Embryonic facial prominence (tissue), 1 donor: Measurements from ENCODE around the gene MYLK.
A peak's percentile ranks its signal among the peaks of the same experiment; 100 is the strongest.
"Not testable (repeated sequence)": the region's sequence is repeated elsewhere in the genome, so short reads cannot be mapped to it uniquely, and the experiment has no call there.

Experiments used
- DNase-seq: peaks from one replicate; pipeline ENCODE4 v3.0.0-alpha.2; 2016; ENCODE audit errors: extremely low spot score

MYLK gene

GRCh38 chr3:123627673-123628670 is 256.2 kb downstream of the MYLK start:
- DNase-seq: no peak

GRCh38 chr3:123626881-123627280 is 257.3 kb downstream of the MYLK start:
- no peak for DNase-seq

- no peak for DNase-seq
Observed at GRCh38 chr3:123624302-123624701, 259.8 kb downstream of the MYLK start.

GRCh38 chr3:123623346-123623880 is 260.7 kb downstream of the MYLK start:
- no peak for DNase-seq

GRCh38 chr3:123622766-123623165 is 261.4 kb downstream of the MYLK start:
- DNase-seq: no peak

- DNase-seq: no peak
Observed at GRCh38 chr3:123621850-123622189, 262.3 kb downstream of the MYLK start.

- DNase-seq: no peak
Observed at GRCh38 chr3:123621186-123621849, 262.8 kb downstream of the MYLK start.

- no peak for DNase-seq
Observed at GRCh38 chr3:123620343-123620742, 263.8 kb downstream of the MYLK start.

GRCh38 chr3:123618768-123619484 is 265.2 kb downstream of the MYLK start:
- peak; percentile 73 for DNase-seq

GRCh38 chr3:123618076-123618708 is 265.9 kb downstream of the MYLK start:
- DNase-seq: no peak

GRCh38 chr3:123616593-123616992 is 267.5 kb downstream of the MYLK start:
- no peak for DNase-seq

- no peak for DNase-seq
Observed at GRCh38 chr3:123613543-123613942, 270.6 kb downstream of the MYLK start.

GRCh38 chr3:123611674-123612073 is 272.5 kb downstream of the MYLK start:
- not testable (repeated sequence) for DNase-seq

GRCh38 chr3:123611082-123611481 is 273.1 kb downstream of the MYLK start:
- DNase-seq: no peak

GRCh38 chr3:123610331-123610730 is 273.8 kb downstream of the MYLK start:
- no peak for DNase-seq

- no peak for DNase-seq
Observed at GRCh38 chr3:123609063-123609462, 275.1 kb downstream of the MYLK start.

- no peak for DNase-seq
Observed at GRCh38 chr3:123608263-123608937, 275.7 kb downstream of the MYLK start.

- no peak for DNase-seq
Observed at GRCh38 chr3:123606527-123606926, 277.6 kb downstream of the MYLK start.

- no peak for DNase-seq
Observed at GRCh38 chr3:123605789-123606234, 278.3 kb downstream of the MYLK start.

GRCh38 chr3:123603153-123603552 is 281.0 kb downstream of the MYLK start:
- not testable (repeated sequence) for DNase-seq

- DNase-seq: no peak
Observed at GRCh38 chr3:123602325-123602724, 281.8 kb downstream of the MYLK start.
